ENCODE results near the gene GPR153.

DNA sequence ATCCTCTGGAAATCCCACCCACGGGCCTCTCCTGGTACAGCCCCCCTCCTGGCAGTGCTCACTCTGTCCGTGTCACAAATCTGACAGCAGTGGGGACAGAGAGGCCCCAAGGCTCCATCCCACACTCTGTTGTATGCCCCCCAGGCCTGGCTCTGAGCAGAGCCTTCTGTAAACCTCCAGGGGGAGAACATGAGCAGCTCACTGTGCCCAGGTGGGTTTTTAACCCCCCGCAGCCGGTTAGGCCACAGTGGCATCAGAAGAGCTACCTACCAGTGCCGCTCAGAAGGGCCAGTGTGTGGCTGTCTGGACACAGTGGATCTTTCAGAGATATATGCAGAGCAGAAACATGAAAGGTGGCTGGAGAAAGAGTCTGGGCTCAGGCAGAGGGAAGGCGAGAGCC is 12.0 kb upstream of the GPR153 start:
- TF ChIP-seq HDAC2 (IDR thresholded peaks at IDR 0.05; ENCODE audit: borderline replicate concordance in 1 of 2, low read depth in 2 of 2, low read length in 2 of 2) (no peak), USF2 (IDR thresholded peaks at IDR 0.05; ENCODE audit: low read length) (no peak), RXRA (IDR thresholded peaks at IDR 0.05; ENCODE audit: insufficient read depth, low read depth, low read length) (no peak)

Measured in H1 (cell line).